ENCODE measurements around the gene STPG1.

- TF ChIP-seq CTCF (IDR thresholded peaks at IDR 0.05) (no peak), POLR2AphosphoS5 (IDR thresholded peaks at IDR 0.05) (no peak)
Observed at GRCh38 chr1:24420547-24420946, 7.0 kb upstream of the STPG1 start.
